ENCODE results near the gene ABCA3.

ABCA3 gene

GRCh38 chr16:2370721-2371120, 30.2 kb upstream of the ABCA3 start:
- CTCF ChIA-PET: interaction anchor here (0.6 kb wide), 1 partner anchor 31 kb away, joined by 5 read pairs; the partner anchor contains the start of gene ABCA3
- TF ChIP-seq CTCF (IDR thresholded peaks at IDR 0.05; ENCODE audit: insufficient read depth, low read length, missing control alignments): no peak
- POLR2A ChIA-PET: no interaction called here
- no peak overlapping the region for H3K4me3 ChIP-seq (ENCODE audit: low read depth, low read length)
- no peak for DNase-seq (ENCODE audit: low read depth, low spot score)

- no peak for DNase-seq (ENCODE audit: low read depth, low spot score)
- POLR2A ChIA-PET: no interaction called here
- CTCF ChIA-PET: interaction anchor here (1.0 kb wide), 1 partner anchor 27 kb away, joined by 3 read pairs; no protein-coding TSS in a partner anchor
- no peak overlapping the region for H3K4me3 ChIP-seq (ENCODE audit: low read depth, low read length)
- TF ChIP-seq CTCF (IDR thresholded peaks at IDR 0.05; ENCODE audit: insufficient read depth, low read length, missing control alignments): no peak
These were observed 26.3 kb upstream of the ABCA3 start for GRCh38 chr16:2366660-2367309.

- TF ChIP-seq CTCF (IDR thresholded peaks at IDR 0.05; ENCODE audit: insufficient read depth, low read length, missing control alignments): no peak
- peak; percentile 45 for DNase-seq (ENCODE audit: low read depth, low spot score)
- POLR2A ChIA-PET: no interaction called here
- peak overlapping the region; percentile 27 for H3K4me3 ChIP-seq (ENCODE audit: low read depth, low read length)
- CTCF ChIA-PET: interaction anchor here (0.8 to 1.0 kb wide), 3 partner anchors 19 to 136 kb away, joined by 3 to 4 read pairs (median 4); no protein-coding TSS in a partner anchor
These were observed 25.1 kb upstream of the ABCA3 start for GRCh38 chr16:2365397-2366294.

GRCh38 chr16:2364638-2365210, 24.2 kb upstream of the ABCA3 start:
- POLR2A ChIA-PET: no interaction called here
- no peak overlapping the region for H3K4me3 ChIP-seq (ENCODE audit: low read depth, low read length)
- no peak for DNase-seq (ENCODE audit: low read depth, low spot score)
- no peak for TF ChIP-seq CTCF (IDR thresholded peaks at IDR 0.05; ENCODE audit: insufficient read depth, low read length, missing control alignments)
- CTCF ChIA-PET: interaction anchor here (0.7 to 0.9 kb wide), 2 partner anchors 22 to 137 kb away, joined by 4 read pairs; no protein-coding TSS in a partner anchor

- TF ChIP-seq CTCF (IDR thresholded peaks at IDR 0.05; ENCODE audit: insufficient read depth, low read length, missing control alignments): no peak
- H3K4me3 ChIP-seq (ENCODE audit: low read depth, low read length): no peak overlapping the region
- POLR2A ChIA-PET: no interaction called here
- CTCF ChIA-PET: interaction anchor here (1.8 kb wide), 1 partner anchor 22 kb away, joined by 4 read pairs; the partner anchor contains the start of gene ABCA3
- no peak for DNase-seq (ENCODE audit: low read depth, low spot score)
These were observed 21.7 kb upstream of the ABCA3 start for GRCh38 chr16:2362218-2362617.
